ENCODE measurements around the gene ZBTB4.

DNA sequence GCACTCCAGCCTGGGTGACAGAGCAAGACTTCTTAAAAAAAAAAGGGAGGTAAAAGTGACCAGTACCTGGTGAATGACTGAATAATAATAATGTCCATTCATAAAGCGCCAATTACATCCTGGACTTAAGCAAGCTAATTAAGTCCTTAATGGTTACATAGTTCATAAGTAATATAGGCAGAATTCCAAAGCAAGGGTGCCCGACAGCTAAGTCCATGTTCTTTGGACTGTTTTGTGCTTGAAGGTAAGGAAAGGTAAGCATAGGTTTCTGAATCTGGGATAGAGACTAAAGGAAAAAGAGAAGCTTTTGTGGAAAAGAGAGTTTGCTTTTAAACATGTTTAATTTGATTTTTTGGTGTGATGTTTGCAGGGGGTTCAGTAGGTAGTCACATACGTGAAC is 14.5 kb upstream of the ZBTB4 start:
- no peak for TF ChIP-seq EZH2phosphoT487 (IDR thresholded peaks at IDR 0.05; ENCODE audit: borderline replicate concordance)
- TF ChIP-seq, protein P1, sequence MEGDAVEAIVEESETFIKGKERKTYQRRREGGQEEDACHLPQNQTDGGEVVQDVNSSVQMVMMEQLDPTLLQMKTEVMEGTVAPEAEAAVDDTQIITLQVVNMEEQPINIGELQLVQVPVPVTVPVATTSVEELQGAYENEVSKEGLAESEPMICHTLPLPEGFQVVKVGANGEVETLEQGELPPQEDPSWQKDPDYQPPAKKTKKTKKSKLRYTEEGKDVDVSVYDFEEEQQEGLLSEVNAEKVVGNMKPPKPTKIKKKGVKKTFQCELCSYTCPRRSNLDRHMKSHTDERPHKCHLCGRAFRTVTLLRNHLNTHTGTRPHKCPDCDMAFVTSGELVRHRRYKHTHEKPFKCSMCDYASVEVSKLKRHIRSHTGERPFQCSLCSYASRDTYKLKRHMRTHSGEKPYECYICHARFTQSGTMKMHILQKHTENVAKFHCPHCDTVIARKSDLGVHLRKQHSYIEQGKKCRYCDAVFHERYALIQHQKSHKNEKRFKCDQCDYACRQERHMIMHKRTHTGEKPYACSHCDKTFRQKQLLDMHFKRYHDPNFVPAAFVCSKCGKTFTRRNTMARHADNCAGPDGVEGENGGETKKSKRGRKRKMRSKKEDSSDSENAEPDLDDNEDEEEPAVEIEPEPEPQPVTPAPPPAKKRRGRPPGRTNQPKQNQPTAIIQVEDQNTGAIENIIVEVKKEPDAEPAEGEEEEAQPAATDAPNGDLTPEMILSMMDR (conservative IDR thresholded peaks at IDR 0.05; ENCODE audit: low read length): no peak
